Trophoblast cell (in vitro differentiated cells and primary cell): Measurements from ENCODE around the gene SOX3.

Source experiments
- DNase-seq, 2 donors: peaks; one replicate each; pipeline ENCODE4 v3.0.0-alpha.2; 2016
- H2AFZ ChIP-seq: 2 replicates; pipeline ENCODE4 v1.6.1; 2013; ENCODE audit warnings: low read length, moderate library complexity, mild to moderate bottlenecking; ENCODE audit not compliant: insufficient read depth, poor library complexity
- H2AK5ac ChIP-seq: 2 replicates; pipeline ENCODE4 v1.6.1; 2013; ENCODE audit warnings: mild to moderate bottlenecking, low read length
- H2BK120ac ChIP-seq: 2 replicates; pipeline ENCODE4 v1.6.1; 2013; ENCODE audit warnings: low read length, mild to moderate bottlenecking, moderate library complexity; ENCODE audit not compliant: insufficient read depth, poor library complexity
- H2BK12ac ChIP-seq: 2 replicates; pipeline ENCODE4 v1.6.1; 2013; ENCODE audit warnings: mild to moderate bottlenecking, low read length, moderate library complexity
- H2BK5ac ChIP-seq: 2 replicates; pipeline ENCODE4 v1.6.1; 2013; ENCODE audit warnings: low read length, low read depth, moderate library complexity, mild to moderate bottlenecking; ENCODE audit not compliant: poor library complexity
- H3K14ac ChIP-seq: 2 replicates; pipeline ENCODE4 v1.6.1; 2013; ENCODE audit warnings: mild to moderate bottlenecking, low read length
- H3K18ac ChIP-seq: 2 replicates; pipeline ENCODE4 v1.6.1; 2013; ENCODE audit warnings: mild to moderate bottlenecking, low read length
- H3K23ac ChIP-seq: 2 replicates; pipeline ENCODE4 v1.6.1; 2013; ENCODE audit warnings: low read length
- H3K27ac ChIP-seq: 2 replicates; pipeline ENCODE4 v1.5.1; 2013; ENCODE audit warnings: low read depth, mild to moderate bottlenecking, inconsistent platforms, low read length, moderate library complexity
- H3K27me3 ChIP-seq: 2 replicates; pipeline ENCODE4 v1.6.1; 2013; ENCODE audit warnings: inconsistent platforms, mild to moderate bottlenecking, low read length, moderate library complexity; ENCODE audit not compliant: insufficient read depth
- H3K36me3 ChIP-seq, 2 experiments: 1 replicate in 1 of 2; 2 replicates in 1 of 2; pipeline ENCODE4 v1.6.1; 2013; ENCODE audit warnings: low read length in 2 of 2, mild to moderate bottlenecking in 2 of 2, moderate library complexity in 1 of 2; ENCODE audit not compliant: insufficient read depth in 2 of 2, control insufficient read depth in 1 of 2
- H3K4ac ChIP-seq: 2 replicates; pipeline ENCODE4 v1.6.1; 2013; ENCODE audit warnings: low read depth, mild to moderate bottlenecking, low read length, moderate library complexity
- H3K4me1 ChIP-seq, 2 experiments: 1 replicate in 1 of 2; 2 replicates in 1 of 2; pipeline ENCODE4 v1.6.1; 2013; ENCODE audit warnings: low read length in 2 of 2, mild to moderate bottlenecking in 2 of 2, moderate library complexity in 1 of 2; ENCODE audit not compliant: insufficient read depth in 2 of 2, control insufficient read depth in 1 of 2
- H3K4me2 ChIP-seq: 2 replicates; pipeline ENCODE4 v1.6.1; 2013; ENCODE audit warnings: inconsistent platforms, mild to moderate bottlenecking, low read length, moderate library complexity
- H3K4me3 ChIP-seq: 2 replicates; pipeline ENCODE4 v1.5.1; 2013; ENCODE audit warnings: mild to moderate bottlenecking, low read depth, low read length, inconsistent platforms
- H3K79me1 ChIP-seq: one replicate; pipeline ENCODE4 v1.6.1; 2013; ENCODE audit warnings: low read length
- H3K79me2 ChIP-seq: 2 replicates; pipeline ENCODE4 v1.6.1; 2013; ENCODE audit warnings: low read length, mild to moderate bottlenecking; ENCODE audit not compliant: control insufficient read depth, insufficient read depth, poor library complexity
- H3K9ac ChIP-seq: 2 replicates; pipeline ENCODE4 v1.6.1; 2013; ENCODE audit warnings: mild to moderate bottlenecking, low read length
- H3K9me3 ChIP-seq: 2 replicates; pipeline ENCODE4 v1.6.1; 2013; ENCODE audit warnings: low read depth, mild to moderate bottlenecking, control low read depth, inconsistent platforms, low read length; ENCODE audit not compliant: insufficient read depth
- H4K12ac ChIP-seq: 2 replicates; pipeline ENCODE4 v1.6.1; 2013; ENCODE audit warnings: low read depth, mild to moderate bottlenecking, low read length, moderate library complexity
- H4K8ac ChIP-seq: 2 replicates; pipeline ENCODE4 v1.6.1; 2013; ENCODE audit warnings: low read depth, mild to moderate bottlenecking, low read length, moderate library complexity
- H4K91ac ChIP-seq: one replicate; pipeline ENCODE4 v1.6.1; 2013; ENCODE audit warnings: low read depth, mild to moderate bottlenecking, low read length, moderate library complexity
- WGBS: extraction: QIAGEN DNeasy Blood & Tissue Kit; methylation state at CpG from one replicate; pipeline ENCODE4 v1.1.7; 2013; ENCODE audit warnings: missing lambda C conversion rate; ENCODE audit not compliant: insufficient read length, insufficient coverage; ENCODE audit errors: extremely low coverage; 5-methylcytosine and 5-hydroxymethylcytosine counted together

SOX3 gene

GRCh38 chrX:140510306-140510676, 5.4 kb upstream of the SOX3 start:
- H3K18ac ChIP-seq: no peak overlapping the region
- H3K4ac ChIP-seq: no peak overlapping the region
- H3K4me3 ChIP-seq: no peak overlapping the region
- peaks cover 10 to 23% of the 10 kb centered on the region in 2 experiments for H3K4me1 ChIP-seq
- H2BK5ac ChIP-seq: no peak overlapping the region
- no peaks in the 10 kb centered on the region for H3K36me3 ChIP-seq
- no peak overlapping the region for H3K4me2 ChIP-seq
- H3K79me2 ChIP-seq: no peaks in the 10 kb centered on the region
- no peak overlapping the region for H4K8ac ChIP-seq
- H3K27ac ChIP-seq: no peak overlapping the region
- no peak overlapping the region for H2BK120ac ChIP-seq
- no peak overlapping the region for H4K12ac ChIP-seq
- H3K27me3 ChIP-seq: peaks cover 12% of the 10 kb centered on the region
- no peak overlapping the region for H3K23ac ChIP-seq
- no CpG with 5 or more reads among the region's 12 CpGs for whole genome bisulfite sequencing
- no peak overlapping the region for H4K91ac ChIP-seq
- H2BK12ac ChIP-seq: no peak overlapping the region
- H3K9me3 ChIP-seq: no peaks in the 10 kb centered on the region
- no peak overlapping the region for H3K9ac ChIP-seq
- DNase-seq: no peak
- H3K14ac ChIP-seq: no peak overlapping the region
- no peak overlapping the region for H2AFZ ChIP-seq
- H2AK5ac ChIP-seq: no peak overlapping the region
- peaks cover 2% of the 10 kb centered on the region for H3K79me1 ChIP-seq

GRCh38 chrX:140509468-140510305, 4.8 kb upstream of the SOX3 start:
- Histone ChIP-seq H2BK120ac (no peak overlapping the region), H3K14ac (no peak overlapping the region), H3K4me2 (peak overlapping the region; percentile 47), H3K36me3 (no peaks in the 10 kb centered on the region), H3K4ac (no peak overlapping the region), H2AK5ac (no peak overlapping the region), H3K18ac (no peak overlapping the region), H3K9ac (no peak overlapping the region), H3K23ac (no peak overlapping the region), H2BK5ac (no peak overlapping the region), H2BK12ac (no peak overlapping the region), H3K4me1 (peaks cover 10 to 24% of the 10 kb centered on the region in 2 experiments), H4K8ac (no peak overlapping the region), H4K12ac (no peak overlapping the region), H2AFZ (no peak overlapping the region), H3K79me1 (peaks cover 2% of the 10 kb centered on the region), H3K79me2 (no peaks in the 10 kb centered on the region), H4K91ac (no peak overlapping the region), H3K27me3 (peaks cover 17% of the 10 kb centered on the region), H3K4me3 (no peak overlapping the region), H3K9me3 (no peaks in the 10 kb centered on the region), H3K27ac (no peak overlapping the region)
- no peak for DNase-seq
- WGBS: no CpG with 5 or more reads among the region's 30 CpGs

GRCh38 chrX:140508958-140509357, 4.1 kb upstream of the SOX3 start:
- H2BK12ac ChIP-seq: no peak overlapping the region
- H3K14ac ChIP-seq: no peak overlapping the region
- no peak overlapping the region for H3K27ac ChIP-seq
- no peak overlapping the region for H2BK5ac ChIP-seq
- H2AFZ ChIP-seq: no peak overlapping the region
- no peak overlapping the region for H3K4ac ChIP-seq
- H3K79me1 ChIP-seq: peaks cover 2% of the 10 kb centered on the region
- no peaks in the 10 kb centered on the region for H3K79me2 ChIP-seq
- no peak overlapping the region for H4K8ac ChIP-seq
- no peaks in the 10 kb centered on the region for H3K9me3 ChIP-seq
- no peak overlapping the region for H2AK5ac ChIP-seq
- H3K9ac ChIP-seq: no peak overlapping the region
- H3K18ac ChIP-seq: no peak overlapping the region
- no CpG with 5 or more reads among the region's 16 CpGs for WGBS
- H3K27me3 ChIP-seq: peaks cover 24% of the 10 kb centered on the region
- no peak overlapping the region for H3K23ac ChIP-seq
- H3K4me3 ChIP-seq: no peak overlapping the region
- H4K91ac ChIP-seq: no peak overlapping the region
- no peaks in the 10 kb centered on the region for H3K36me3 ChIP-seq
- H3K4me2 ChIP-seq: no peak overlapping the region
- no peak overlapping the region for H2BK120ac ChIP-seq
- no peak for DNase-seq
- no peak overlapping the region for H4K12ac ChIP-seq
- peaks cover 12 to 28% of the 10 kb centered on the region in 2 experiments for H3K4me1 ChIP-seq

- H3K23ac ChIP-seq: no peak overlapping the region
- no peak overlapping the region for H3K4me3 ChIP-seq
- H4K12ac ChIP-seq: peak overlapping the region; percentile 32
- H3K36me3 ChIP-seq: no peaks in the 10 kb centered on the region
- H3K4me1 ChIP-seq: peaks cover 13 to 33% of the 10 kb centered on the region in 2 experiments
- H2BK5ac ChIP-seq: no peak overlapping the region
- H3K4me2 ChIP-seq: peak overlapping the region; percentile 82
- H3K27ac ChIP-seq: peak overlapping the region; percentile 10
- peaks cover 31% of the 10 kb centered on the region for H3K27me3 ChIP-seq
- H3K4ac ChIP-seq: no peak overlapping the region
- no CpG with 5 or more reads among the region's 23 CpGs for WGBS
- H3K9me3 ChIP-seq: no peaks in the 10 kb centered on the region
- H3K79me2 ChIP-seq: no peaks in the 10 kb centered on the region
- H2BK120ac ChIP-seq: peak overlapping the region; percentile 13
- H3K9ac ChIP-seq: no peak overlapping the region
- H3K79me1 ChIP-seq: peaks cover 2% of the 10 kb centered on the region
- H4K8ac ChIP-seq: no peak overlapping the region
- no peak overlapping the region for H2BK12ac ChIP-seq
- H2AK5ac ChIP-seq: no peak overlapping the region
- H4K91ac ChIP-seq: no peak overlapping the region
- peak overlapping the region; percentile 27 for H2AFZ ChIP-seq
- no peak overlapping the region for H3K18ac ChIP-seq
- H3K14ac ChIP-seq: no peak overlapping the region
- DNase-seq: no peak
Observed at GRCh38 chrX:140507982-140508305, 3.1 kb upstream of the SOX3 start.
